Ishikawa (cell line): Measurements from ENCODE around the gene CBFA2T2.

ENCODE experiments used
- CREB1 ChIP-seq: IDR thresholded peaks from 2 replicates; pipeline ENCODE4 v1.6.1; 2012; ENCODE audit warnings: low read depth
- EP300 ChIP-seq: IDR thresholded peaks from 2 replicates; pipeline ENCODE4 v1.6.1; 2012; ENCODE audit warnings: borderline replicate concordance
- RAD21 ChIP-seq: IDR thresholded peaks from 2 replicates; pipeline ENCODE4 v1.6.1; 2012; ENCODE audit warnings: low read depth
- TAF1 ChIP-seq: IDR thresholded peaks from 2 replicates; pipeline ENCODE4 v1.6.1; 2012; ENCODE audit warnings: low read depth, mild to moderate bottlenecking
- TCF12 ChIP-seq: IDR thresholded peaks from 2 replicates; pipeline ENCODE4 v1.6.1; 2012; ENCODE audit warnings: low read depth
- TEAD4 ChIP-seq: IDR thresholded peaks from 2 replicates; pipeline ENCODE4 v1.6.1; 2012
- YY1 ChIP-seq: IDR thresholded peaks from 2 replicates; pipeline ENCODE4 v1.6.1; 2012; ENCODE audit warnings: low read depth
- TF ChIP-seq, protein P1 (sequence below): IDR thresholded peaks from 2 replicates; pipeline ENCODE4 v1.6.1; 2012

DNA sequence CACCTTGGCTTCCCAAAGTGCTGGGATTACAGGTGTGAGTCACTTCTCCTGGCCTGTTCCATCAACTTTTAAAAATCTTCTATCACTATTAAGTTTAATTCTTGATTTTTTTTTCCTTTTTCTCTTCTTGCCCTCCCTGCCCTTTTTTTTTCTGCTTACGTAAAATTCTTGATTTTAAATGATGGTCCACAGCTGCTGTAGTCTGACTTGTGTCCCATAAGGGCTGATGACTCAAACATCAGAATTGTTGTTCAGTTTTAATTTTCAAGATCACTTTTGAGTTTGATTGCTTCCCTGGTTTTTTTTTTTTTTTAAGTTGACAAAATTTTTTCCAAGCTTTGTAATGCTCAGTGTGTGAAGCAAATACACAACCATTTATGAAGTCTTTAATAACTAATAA lies 61.9 kb downstream of the CBFA2T2 start:
- no peak for TF ChIP-seq TAF1
- no peak for TF ChIP-seq CREB1
- no peak for TF ChIP-seq EP300
- no peak for TF ChIP-seq RAD21
- no peak for TF ChIP-seq TCF12
- TF ChIP-seq, protein P1, sequence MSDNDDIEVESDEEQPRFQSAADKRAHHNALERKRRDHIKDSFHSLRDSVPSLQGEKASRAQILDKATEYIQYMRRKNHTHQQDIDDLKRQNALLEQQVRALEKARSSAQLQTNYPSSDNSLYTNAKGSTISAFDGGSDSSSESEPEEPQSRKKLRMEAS = no peak
- TF ChIP-seq YY1 = no peak
- TF ChIP-seq TEAD4 = no peak
